Stimulated activated CD4-positive, alpha-beta T cell treated with anti-CD3 and anti-CD28 coated beads, Interleukin-1b, Interleukin-23, amount 100 ng/mL, for 4 hours (primary cell): Measurements from ENCODE around the gene PRCC.

Source experiments
- DNase-seq, 2 donors: peaks; one replicate each; pipeline ENCODE4 v3.0.0-alpha.2; 2020; ENCODE audit warnings: low read depth in 2 of 2

The PRCC gene

GRCh38 chr1:156813750-156814570, 46.6 kb downstream of the PRCC start:
- peak; percentile 63 to 78 for DNase-seq

GRCh38 chr1:156814571-156815260, 47.4 kb downstream of the PRCC start:
- peak in 1 of 2 donors; percentile 35 for DNase-seq

GRCh38 chr1:156815307-156815826, 48.0 kb downstream of the PRCC start:
- no peak for DNase-seq

- DNase-seq = no peak
Measured at GRCh38 chr1:156815961-156816422, 48.7 kb downstream of the PRCC start.

- DNase-seq = peak; percentile 78 to 90
Measured at GRCh38 chr1:156816561-156817328, 49.4 kb downstream of the PRCC start, which contains the start of gene SH2D2A. TSS of gene SH2D2A (minus strand) at chr1:156816848. CDS start at chr1:156816708, 140 bp downstream.

- DNase-seq = no peak
Measured at GRCh38 chr1:156821801-156822200, 54.5 kb downstream of the PRCC start.

DNA sequence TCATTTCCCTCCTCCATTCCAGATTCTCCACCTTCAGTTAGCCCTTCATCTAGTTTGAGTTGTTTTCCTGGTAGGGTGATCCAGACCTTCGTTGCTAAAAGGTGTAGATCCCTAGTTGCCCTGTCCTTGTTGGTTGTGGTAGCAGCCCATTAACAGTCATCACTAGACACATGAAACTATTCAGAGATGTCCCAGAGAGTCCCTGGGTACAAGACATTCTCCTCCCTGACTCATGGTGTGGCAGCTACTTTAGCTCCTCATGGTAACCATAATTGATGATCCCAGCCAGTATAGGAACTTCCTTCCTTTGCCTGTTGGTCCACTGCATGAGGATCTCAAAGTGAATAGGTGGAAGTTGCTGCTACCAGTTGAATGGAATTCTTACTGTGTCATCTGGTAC, 55.3 kb downstream of the PRCC start:
- no peak for DNase-seq

GRCh38 chr1:156823210-156823790, 56.0 kb downstream of the PRCC start:
- no peak for DNase-seq

GRCh38 chr1:156826630-156827029, 59.3 kb downstream of the PRCC start:
- DNase-seq = no peak

GRCh38 chr1:156828400-156829124, 61.2 kb downstream of the PRCC start:
- no peak for DNase-seq

GRCh38 chr1:156832434-156832833, 65.1 kb downstream of the PRCC start:
- DNase-seq = no peak

GRCh38 chr1:156833603-156834002, 66.3 kb downstream of the PRCC start:
- no peak for DNase-seq

GRCh38 chr1:156834322-156834721, 67.0 kb downstream of the PRCC start:
- no peak for DNase-seq

- peak in 1 of 2 donors; percentile 14 for DNase-seq
Measured at GRCh38 chr1:156836041-156836654, 68.8 kb downstream of the PRCC start.

GRCh38 chr1:156836892-156837291, 69.6 kb downstream of the PRCC start:
- DNase-seq = no peak

GRCh38 chr1:156838972-156839371, 71.6 kb downstream of the PRCC start:
- no peak for DNase-seq

GRCh38 chr1:156839426-156840109, 72.2 kb downstream of the PRCC start:
- no peak for DNase-seq

- DNase-seq = no peak
Measured at GRCh38 chr1:156840186-156840897, 73.0 kb downstream of the PRCC start.

DNA sequence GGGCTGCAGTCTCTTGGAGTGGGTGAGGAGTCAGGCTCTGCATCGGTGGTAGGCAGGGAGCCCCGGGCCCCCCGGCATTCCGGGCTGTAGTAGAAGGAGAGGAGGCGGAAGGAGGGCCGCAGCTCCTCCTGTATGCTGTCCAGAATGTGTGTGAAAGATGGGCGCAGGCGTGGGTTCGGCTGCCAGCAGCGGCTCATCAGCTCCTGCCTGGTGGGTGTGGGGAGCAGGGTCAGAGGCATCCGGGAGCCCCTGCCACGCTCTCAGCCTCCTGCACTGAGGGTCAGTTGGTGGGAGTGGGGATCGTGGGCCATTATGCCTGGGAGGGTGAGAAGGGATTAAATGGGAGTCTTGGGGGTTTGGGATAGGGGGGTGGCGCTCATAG, 73.6 kb downstream of the PRCC start:
- no peak for DNase-seq
